ENCODE measurements around the gene PDE6B. TPM values are rescaled to one million over a fixed set of nuclear protein-coding genes. Genes with fewer than 3 reads are reported as not detected.

The PDE6B gene
- total RNA-seq, 2 experiments from 2014 or later: 11.4 to 12.4 TPM

DNA sequence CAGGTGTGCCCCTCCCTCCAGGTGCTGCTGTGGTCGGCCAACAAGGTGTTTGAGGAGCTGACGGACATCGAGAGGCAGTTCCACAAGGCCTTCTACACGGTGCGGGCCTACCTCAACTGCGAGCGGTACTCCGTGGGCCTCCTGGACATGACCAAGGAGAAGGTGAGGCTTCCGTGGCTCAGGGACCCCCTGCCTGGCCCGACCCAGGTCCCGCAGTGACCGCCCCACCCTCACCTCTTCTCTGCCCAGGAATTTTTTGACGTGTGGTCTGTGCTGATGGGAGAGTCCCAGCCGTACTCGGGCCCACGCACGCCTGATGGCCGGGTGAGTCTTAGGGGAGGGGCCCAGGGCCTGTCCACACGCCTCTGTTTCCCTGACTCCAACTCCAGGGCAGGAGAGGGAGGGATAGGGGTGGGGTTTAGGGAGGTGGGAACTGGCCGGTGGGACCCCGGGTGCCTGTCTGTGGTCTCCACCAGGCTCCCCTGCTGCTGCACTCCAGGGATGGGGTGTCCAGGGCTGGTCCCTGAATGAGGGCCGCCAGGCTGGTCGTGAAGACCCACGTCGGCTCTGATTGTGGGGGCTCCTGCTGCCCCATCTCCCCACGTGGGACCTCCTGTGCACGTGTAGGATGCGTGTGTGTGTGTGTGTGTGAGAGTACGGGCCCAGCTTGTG lies 28.6 kb downstream of the PDE6B start:
- DNase-seq (no peak), ATAC-seq (ENCODE audit: poor library complexity) (no peak)
- intact Hi-C loops (cut with DNase I, micrococcal nuclease): no loop called here
- Mint-ChIP-seq H3K27me3 (peaks cover 10% of the 10 kb centered on the region), H3K4me1 (ENCODE audit: low read depth) (no peaks in the 10 kb centered on the region), H3K9me3 (no peaks in the 10 kb centered on the region), H3K36me3 (ENCODE audit: low read depth) (no peaks in the 10 kb centered on the region), H3K27ac (no peak overlapping the region), H3K4me3 (no peak overlapping the region)
- Histone ChIP-seq H3K4me3 (ENCODE audit: low read length) (no peak overlapping the region), H3K9me3 (ENCODE audit: control insufficient read depth in 1 of 2, insufficient read depth in 1 of 2, low read length in 2 of 2) (peaks cover 0 to 12% of the 10 kb centered on the region in 2 experiments), H3K36me3 (ENCODE audit: insufficient read depth, low read length) (no peaks in the 10 kb centered on the region), H3K4me1 (ENCODE audit: insufficient read depth, low read length) (no peaks in the 10 kb centered on the region), H3K27me3 (ENCODE audit: control insufficient read depth in 1 of 2, insufficient read depth in 2 of 2, low read length in 2 of 2) (peaks cover 4 to 12% of the 10 kb centered on the region in 2 experiments), H3K27ac (ENCODE audit: low read depth in 1 of 2, low read length in 2 of 2) (no peak overlapping the region)
- no peak for TF ChIP-seq CTCF (IDR thresholded peaks at IDR 0.05)
- POLR2A ChIA-PET: no interaction called here
- CTCF ChIA-PET: no interaction called here

GRCh38 chr4:654503-654845 lies 29.1 kb downstream of the PDE6B start:
- ATAC-seq (ENCODE audit: poor library complexity): no peak
- no peak overlapping the region for H3K27ac Mint-ChIP-seq

DNA sequence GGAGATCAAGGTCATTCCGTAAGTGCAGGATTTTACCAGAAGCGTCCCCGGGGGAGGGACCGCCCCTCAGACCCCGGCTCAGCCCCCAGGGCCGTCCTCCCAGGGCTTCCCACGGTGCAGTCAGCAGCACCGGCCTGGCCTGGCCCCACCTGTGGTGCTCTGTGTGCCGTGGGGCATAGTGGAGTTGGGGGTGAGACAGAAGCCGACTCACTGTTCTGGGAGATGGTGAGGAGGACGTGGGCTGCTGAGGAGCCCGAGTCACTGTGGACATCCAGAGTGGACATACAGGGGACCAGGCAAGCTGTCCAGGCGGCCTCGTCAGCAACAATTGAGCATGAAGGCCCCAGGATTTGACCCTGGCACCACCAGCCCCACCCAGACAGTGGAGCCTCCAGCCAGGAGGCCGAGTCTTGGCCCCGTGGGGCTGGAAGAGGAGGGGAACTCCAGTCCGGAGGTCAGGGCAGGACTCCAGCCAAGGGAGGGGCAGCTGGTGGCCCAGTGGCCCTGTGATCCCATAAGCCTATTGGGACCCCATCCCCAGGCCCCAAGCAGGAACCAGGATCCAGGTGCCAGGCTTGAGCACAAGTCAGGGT lies 29.6 kb downstream of the PDE6B start:
- Mint-ChIP-seq H3K27ac (no peak overlapping the region), H3K4me1 (ENCODE audit: low read depth) (no peaks in the 10 kb centered on the region), H3K36me3 (ENCODE audit: low read depth) (no peaks in the 10 kb centered on the region), H3K4me3 (no peak overlapping the region), H3K27me3 (peaks cover 10% of the 10 kb centered on the region), H3K9me3 (no peaks in the 10 kb centered on the region)
- H3K27ac ChIP-seq (ENCODE audit: low read depth in 1 of 2, low read length in 2 of 2): no peak overlapping the region
- no peak overlapping the region for H3K4me3 ChIP-seq (ENCODE audit: low read length)
- ChIA-PET CTCF (no interaction called here), POLR2A (no interaction called here)
- TF ChIP-seq CTCF (IDR thresholded peaks at IDR 0.05): no peak
- peaks cover 4 to 8% of the 10 kb centered on the region in 2 experiments for H3K27me3 ChIP-seq (ENCODE audit: control insufficient read depth in 1 of 2, insufficient read depth in 2 of 2, low read length in 2 of 2)
- ATAC-seq (ENCODE audit: poor library complexity): no peak
- DNase-seq: no peak
- H3K4me1 ChIP-seq (ENCODE audit: insufficient read depth, low read length): no peaks in the 10 kb centered on the region
- H3K36me3 ChIP-seq (ENCODE audit: insufficient read depth, low read length): no peaks in the 10 kb centered on the region
- intact Hi-C loops (cut with DNase I, micrococcal nuclease): no loop called here
- peaks cover 0 to 4% of the 10 kb centered on the region in 2 experiments for H3K9me3 ChIP-seq (ENCODE audit: control insufficient read depth in 1 of 2, insufficient read depth in 1 of 2, low read length in 2 of 2)

More at GRCh38 chr4:654503-654845, 29.1 kb downstream of the PDE6B start:
- H3K27me3 ChIP-seq (ENCODE audit: control insufficient read depth in 1 of 2, insufficient read depth in 2 of 2, low read length in 2 of 2): peaks cover 4 to 9% of the 10 kb centered on the region in 2 experiments
- Mint-ChIP-seq H3K36me3 (ENCODE audit: low read depth) (no peaks in the 10 kb centered on the region), H3K9me3 (no peaks in the 10 kb centered on the region), H3K4me3 (no peak overlapping the region), H3K4me1 (ENCODE audit: low read depth) (no peaks in the 10 kb centered on the region), H3K27me3 (peaks cover 10% of the 10 kb centered on the region)
- CTCF ChIA-PET: no interaction called here
- H3K4me3 ChIP-seq (ENCODE audit: low read length): no peak overlapping the region
- DNase-seq: peak in 1 of 14 experiments; percentile 16
- intact Hi-C loops (cut with DNase I, micrococcal nuclease): no loop called here
- no peak overlapping the region for H3K27ac ChIP-seq (ENCODE audit: low read depth in 1 of 2, low read length in 2 of 2)
- no peaks in the 10 kb centered on the region for H3K36me3 ChIP-seq (ENCODE audit: insufficient read depth, low read length)
- no peaks in the 10 kb centered on the region for H3K4me1 ChIP-seq (ENCODE audit: insufficient read depth, low read length)
- TF ChIP-seq CTCF (IDR thresholded peaks at IDR 0.05): no peak
- POLR2A ChIA-PET: no interaction called here
- peaks cover 0 to 9% of the 10 kb centered on the region in 2 experiments for H3K9me3 ChIP-seq (ENCODE audit: control insufficient read depth in 1 of 2, insufficient read depth in 1 of 2, low read length in 2 of 2)

Measured in CD4-positive, alpha-beta T cell (primary cell).